ENCODE data around the gene ALG3.
A peak's percentile ranks its signal among the peaks of the same experiment; 100 is the strongest.

ALG3 gene

GRCh38 chr3:184259396-184259877 is 10.7 kb upstream of the ALG3 start:
- DNase-seq (ENCODE audit: low read depth): no peak
- TF ChIP-seq, protein P1, sequence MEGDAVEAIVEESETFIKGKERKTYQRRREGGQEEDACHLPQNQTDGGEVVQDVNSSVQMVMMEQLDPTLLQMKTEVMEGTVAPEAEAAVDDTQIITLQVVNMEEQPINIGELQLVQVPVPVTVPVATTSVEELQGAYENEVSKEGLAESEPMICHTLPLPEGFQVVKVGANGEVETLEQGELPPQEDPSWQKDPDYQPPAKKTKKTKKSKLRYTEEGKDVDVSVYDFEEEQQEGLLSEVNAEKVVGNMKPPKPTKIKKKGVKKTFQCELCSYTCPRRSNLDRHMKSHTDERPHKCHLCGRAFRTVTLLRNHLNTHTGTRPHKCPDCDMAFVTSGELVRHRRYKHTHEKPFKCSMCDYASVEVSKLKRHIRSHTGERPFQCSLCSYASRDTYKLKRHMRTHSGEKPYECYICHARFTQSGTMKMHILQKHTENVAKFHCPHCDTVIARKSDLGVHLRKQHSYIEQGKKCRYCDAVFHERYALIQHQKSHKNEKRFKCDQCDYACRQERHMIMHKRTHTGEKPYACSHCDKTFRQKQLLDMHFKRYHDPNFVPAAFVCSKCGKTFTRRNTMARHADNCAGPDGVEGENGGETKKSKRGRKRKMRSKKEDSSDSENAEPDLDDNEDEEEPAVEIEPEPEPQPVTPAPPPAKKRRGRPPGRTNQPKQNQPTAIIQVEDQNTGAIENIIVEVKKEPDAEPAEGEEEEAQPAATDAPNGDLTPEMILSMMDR (conservative IDR thresholded peaks at IDR 0.05; ENCODE audit: low read depth, low read length): no peak
- no peak overlapping the region for H3K4me3 ChIP-seq (ENCODE audit: low read length)

DNA sequence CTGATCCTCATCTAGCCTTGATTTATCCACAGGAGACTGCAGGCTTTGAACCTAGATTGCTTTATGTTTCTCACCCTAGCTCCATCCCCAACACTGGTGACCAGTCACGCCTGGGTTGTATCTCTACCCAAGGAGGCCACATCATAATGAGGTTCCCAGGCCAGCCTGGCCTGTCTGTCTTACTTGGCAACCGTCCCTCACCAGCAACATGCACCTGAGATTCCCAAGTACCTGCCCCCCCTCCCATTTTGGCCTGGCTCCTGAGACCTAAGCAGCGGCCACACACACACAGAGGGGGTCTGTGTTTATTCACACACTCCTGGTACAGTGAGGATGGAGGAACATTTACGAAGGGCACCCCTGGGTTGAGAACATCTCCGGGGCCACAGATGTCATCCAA is 10.2 kb upstream of the ALG3 start:
- H3K4me3 ChIP-seq (ENCODE audit: low read length): no peak overlapping the region
- TF ChIP-seq, protein P1 (conservative IDR thresholded peaks at IDR 0.05; ENCODE audit: low read depth, low read length): no peak

GRCh38 chr3:184257083-184257915 is 8.5 kb upstream of the ALG3 start:
- H3K4me3 ChIP-seq (ENCODE audit: low read length): no peak overlapping the region
- no peak for DNase-seq (ENCODE audit: low read depth)
- TF ChIP-seq, protein P1 (conservative IDR thresholded peaks at IDR 0.05; ENCODE audit: low read depth, low read length): no peak

More for the DNA sequence above, 10.2 kb upstream of the ALG3 start:
- DNase-seq (ENCODE audit: low read depth): no peak

DNA sequence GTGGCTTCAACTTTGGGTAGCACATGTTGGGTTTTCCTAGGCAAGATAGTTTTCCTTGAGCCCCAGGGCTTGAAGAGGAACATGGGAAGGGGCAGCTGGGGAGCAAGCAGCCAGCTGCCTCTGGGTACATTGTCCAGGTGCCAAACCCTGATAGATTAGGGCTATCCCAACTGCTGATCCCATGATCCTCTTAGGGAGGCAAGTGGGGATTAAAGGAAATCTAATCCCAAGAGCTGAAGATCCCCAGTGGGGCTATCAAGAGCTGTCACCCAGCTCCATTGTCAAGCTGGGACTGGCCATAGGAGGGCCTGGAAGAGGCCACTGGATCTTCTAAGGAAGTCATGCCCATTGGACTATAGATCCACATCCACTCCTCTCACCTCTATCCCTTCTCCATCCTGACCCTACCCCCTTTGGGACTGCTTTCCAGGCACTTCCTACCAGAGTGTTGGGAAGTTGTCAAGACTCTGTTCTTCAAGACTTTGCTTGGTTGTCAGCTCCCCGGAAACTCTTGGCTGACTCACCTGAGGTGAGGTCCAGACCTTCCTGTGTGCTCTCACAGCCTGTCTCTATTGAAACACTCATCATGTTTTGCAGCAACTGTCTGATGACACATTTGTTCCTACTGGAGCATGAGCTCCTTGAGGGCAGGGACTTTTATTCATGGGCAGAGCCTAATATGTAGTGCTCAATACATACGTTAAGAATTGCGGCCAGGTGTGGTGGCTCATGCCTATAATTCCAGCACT is 6.7 kb upstream of the ALG3 start:
- no peak for DNase-seq (ENCODE audit: low read depth)
- TF ChIP-seq, protein P1 (conservative IDR thresholded peaks at IDR 0.05; ENCODE audit: low read depth, low read length): no peak
- no peak overlapping the region for H3K4me3 ChIP-seq (ENCODE audit: low read length)

DNA sequence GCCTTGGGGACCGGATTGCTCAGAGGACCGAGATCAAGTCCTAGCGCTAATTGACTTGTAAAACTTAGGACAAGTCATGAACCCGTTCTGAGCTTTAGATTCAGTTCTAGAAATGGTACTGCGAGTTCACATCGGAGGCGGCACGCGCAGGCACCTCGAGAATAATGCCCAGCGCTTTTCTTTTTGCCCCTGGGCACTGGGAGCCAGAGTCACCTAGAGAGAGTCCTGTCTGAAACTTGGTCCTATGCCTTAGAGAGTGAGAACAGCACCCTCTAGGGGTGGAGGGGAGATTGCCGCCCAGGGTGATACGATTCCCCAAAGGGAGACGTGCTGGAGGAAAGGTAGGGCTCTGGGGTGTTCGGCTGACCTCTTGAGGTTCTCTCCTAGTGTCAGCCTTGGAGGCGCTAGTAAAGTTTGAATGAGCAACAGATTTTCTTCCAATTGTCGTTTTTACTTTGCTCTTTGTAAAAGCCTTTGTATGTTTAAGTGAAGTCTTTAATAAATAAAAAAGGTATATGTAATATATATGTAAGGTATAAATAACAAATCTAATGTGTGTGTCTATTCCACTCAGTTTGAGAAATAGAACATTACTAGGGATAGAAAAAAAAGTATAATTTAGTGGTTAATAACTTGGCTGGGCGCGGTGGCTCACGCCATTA is 1.5 kb upstream of the ALG3 start:
- TF ChIP-seq, protein P1 (conservative IDR thresholded peaks at IDR 0.05; ENCODE audit: low read depth, low read length): peak; percentile 99
- H3K4me3 ChIP-seq (ENCODE audit: low read length): peak overlapping the region; percentile 69
- peak; percentile 56 for DNase-seq (ENCODE audit: low read depth)

DNA sequence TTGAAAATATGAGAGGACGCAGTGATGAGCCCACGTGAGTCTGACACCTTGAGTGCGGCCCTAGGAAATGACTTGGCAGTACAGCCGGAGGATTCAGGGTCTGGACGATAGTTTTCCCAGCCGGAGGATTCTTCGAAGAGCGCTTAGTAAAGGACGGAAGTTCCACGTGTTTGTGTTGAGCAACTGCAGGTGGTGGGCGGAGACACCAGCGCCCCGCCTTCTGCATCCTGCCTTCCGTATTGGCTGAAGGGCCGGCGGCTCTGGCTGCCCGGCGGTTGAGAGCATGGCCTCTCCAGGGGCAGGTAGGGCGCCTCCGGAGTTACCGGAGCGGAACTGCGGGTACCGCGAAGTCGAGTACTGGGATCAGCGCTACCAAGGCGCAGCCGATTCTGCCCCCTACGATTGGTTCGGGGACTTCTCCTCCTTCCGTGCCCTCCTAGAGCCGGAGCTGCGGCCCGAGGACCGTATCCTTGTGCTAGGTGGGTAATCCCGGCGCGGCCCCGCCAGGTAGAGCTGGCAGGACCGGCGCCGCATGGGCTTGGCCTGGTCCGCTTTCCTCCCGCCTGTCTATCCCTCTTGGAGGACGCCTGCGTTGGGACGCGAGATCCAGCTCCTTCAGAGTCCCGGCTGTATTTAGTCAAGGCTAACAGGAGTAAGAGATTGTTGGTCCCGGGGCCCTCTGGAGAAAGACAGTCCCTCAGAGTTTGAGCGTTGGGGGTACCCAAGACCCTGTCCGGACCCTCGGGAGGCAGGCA is 827 bp upstream of the ALG3 start, which contains the start of gene EEF1AKMT4:
Gene EEF1AKMT4 (plus strand): TSS at position 261 of the 755 bp plus-strand sequence. CDS start 23 bp downstream, at position 284.
- peak; percentile 95 for DNase-seq (ENCODE audit: low read depth)
- peak within 1 kb of the TSS; percentile 69 for H3K4me3 ChIP-seq (ENCODE audit: low read length)
- TF ChIP-seq, protein P1 (conservative IDR thresholded peaks at IDR 0.05; ENCODE audit: low read depth, low read length): peak; percentile 56

Data from retinal pigment epithelial cell (primary cell).